GM21717 (cell line): ENCODE data around the gene MYBPC2.
"Not testable (repeated sequence)": the region's sequence is repeated elsewhere in the genome, so short reads cannot be mapped to it uniquely, and the experiment has no call there.

ENCODE experiments used
- ATAC-seq: cut with Tn5 transposase; IDR thresholded peaks from one replicate; pipeline ENCODE4 v1.9.1; 2021; ENCODE audit warnings: mild to moderate bottlenecking, moderate library complexity; ENCODE audit not compliant: unreplicated experiment

The MYBPC2 gene

GRCh38 chr19:50427318-50427925 is 5.3 kb upstream of the MYBPC2 start:
- no peak for ATAC-seq

GRCh38 chr19:50427997-50428425 is 4.7 kb upstream of the MYBPC2 start:
- no peak for ATAC-seq

GRCh38 chr19:50428772-50429463 is 3.8 kb upstream of the MYBPC2 start:
- ATAC-seq, result no peak

GRCh38 chr19:50430888-50431342 is 1.8 kb upstream of the MYBPC2 start:
- no peak for ATAC-seq

- peak; percentile 67 for ATAC-seq
Observed at GRCh38 chr19:50431343-50432220, 1.1 kb upstream of the MYBPC2 start.

GRCh38 chr19:50433201-50434180 is 799 bp downstream of the MYBPC2 start:
- no peak for ATAC-seq

GRCh38 chr19:50434525-50434924 is 1.8 kb downstream of the MYBPC2 start:
- no peak for ATAC-seq

GRCh38 chr19:50435221-50435620 is 2.5 kb downstream of the MYBPC2 start:
- no peak for ATAC-seq

- no peak for ATAC-seq
Observed at GRCh38 chr19:50435627-50436026, 2.9 kb downstream of the MYBPC2 start.

- ATAC-seq, result no peak
Observed at GRCh38 chr19:50437862-50438449, 5.3 kb downstream of the MYBPC2 start.

GRCh38 chr19:50439130-50439529 is 6.4 kb downstream of the MYBPC2 start:
- ATAC-seq, result not testable (repeated sequence)

- ATAC-seq, result no peak
Observed at GRCh38 chr19:50444059-50444458, 11.4 kb downstream of the MYBPC2 start.

- no peak for ATAC-seq
Observed at GRCh38 chr19:50447053-50447452, 14.4 kb downstream of the MYBPC2 start.

- no peak for ATAC-seq
Observed at GRCh38 chr19:50447750-50448149, 15.1 kb downstream of the MYBPC2 start.

GRCh38 chr19:50449236-50449899 is 16.7 kb downstream of the MYBPC2 start:
- ATAC-seq, result no peak

GRCh38 chr19:50450369-50451222 is 17.9 kb downstream of the MYBPC2 start:
- ATAC-seq, result no peak

- ATAC-seq, result no peak
Observed at GRCh38 chr19:50451223-50451534, 18.5 kb downstream of the MYBPC2 start.

- ATAC-seq, result no peak
Observed at GRCh38 chr19:50453243-50453642, 20.6 kb downstream of the MYBPC2 start.

GRCh38 chr19:50455992-50456391 is 23.3 kb downstream of the MYBPC2 start:
- ATAC-seq, result no peak
